GM10266 (cell line): ENCODE results near the gene SLC9B2.
A peak's percentile ranks its signal among the peaks of the same experiment; 100 is the strongest.

Experiments
- DNase-seq: peaks from one replicate; pipeline ENCODE4 v3.0.0; 2012; ENCODE audit errors: extremely low spot score
- TF ChIP-seq, protein P1 (sequence below): IDR thresholded peaks from 2 replicates; pipeline ENCODE4 v1.5.1; 2012; ENCODE audit warnings: mild to moderate bottlenecking, low read depth; ENCODE audit not compliant: control insufficient read depth, insufficient read depth; ENCODE audit errors: missing control alignments

SLC9B2 gene

DNA sequence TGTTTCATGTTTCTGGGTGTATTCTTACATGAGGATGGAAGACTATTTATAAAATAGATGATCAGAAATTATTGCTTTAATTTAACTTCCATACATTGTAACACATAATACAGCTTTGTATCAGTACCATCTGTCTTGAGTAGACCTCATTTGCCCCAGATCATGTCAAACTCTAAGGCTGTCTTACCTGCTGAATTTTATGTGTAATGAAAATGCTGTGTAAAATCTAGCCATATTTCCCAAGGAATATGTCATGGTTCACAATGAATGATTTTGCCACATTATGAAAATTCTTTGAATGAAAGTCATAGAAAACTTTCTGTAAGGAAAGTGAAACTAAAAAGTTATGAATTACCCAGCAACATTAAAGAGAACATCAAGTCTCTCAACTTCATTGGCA lies 15.7 kb upstream of the SLC9B2 start:
- TF ChIP-seq, protein P1, sequence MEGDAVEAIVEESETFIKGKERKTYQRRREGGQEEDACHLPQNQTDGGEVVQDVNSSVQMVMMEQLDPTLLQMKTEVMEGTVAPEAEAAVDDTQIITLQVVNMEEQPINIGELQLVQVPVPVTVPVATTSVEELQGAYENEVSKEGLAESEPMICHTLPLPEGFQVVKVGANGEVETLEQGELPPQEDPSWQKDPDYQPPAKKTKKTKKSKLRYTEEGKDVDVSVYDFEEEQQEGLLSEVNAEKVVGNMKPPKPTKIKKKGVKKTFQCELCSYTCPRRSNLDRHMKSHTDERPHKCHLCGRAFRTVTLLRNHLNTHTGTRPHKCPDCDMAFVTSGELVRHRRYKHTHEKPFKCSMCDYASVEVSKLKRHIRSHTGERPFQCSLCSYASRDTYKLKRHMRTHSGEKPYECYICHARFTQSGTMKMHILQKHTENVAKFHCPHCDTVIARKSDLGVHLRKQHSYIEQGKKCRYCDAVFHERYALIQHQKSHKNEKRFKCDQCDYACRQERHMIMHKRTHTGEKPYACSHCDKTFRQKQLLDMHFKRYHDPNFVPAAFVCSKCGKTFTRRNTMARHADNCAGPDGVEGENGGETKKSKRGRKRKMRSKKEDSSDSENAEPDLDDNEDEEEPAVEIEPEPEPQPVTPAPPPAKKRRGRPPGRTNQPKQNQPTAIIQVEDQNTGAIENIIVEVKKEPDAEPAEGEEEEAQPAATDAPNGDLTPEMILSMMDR, result no peak

DNA sequence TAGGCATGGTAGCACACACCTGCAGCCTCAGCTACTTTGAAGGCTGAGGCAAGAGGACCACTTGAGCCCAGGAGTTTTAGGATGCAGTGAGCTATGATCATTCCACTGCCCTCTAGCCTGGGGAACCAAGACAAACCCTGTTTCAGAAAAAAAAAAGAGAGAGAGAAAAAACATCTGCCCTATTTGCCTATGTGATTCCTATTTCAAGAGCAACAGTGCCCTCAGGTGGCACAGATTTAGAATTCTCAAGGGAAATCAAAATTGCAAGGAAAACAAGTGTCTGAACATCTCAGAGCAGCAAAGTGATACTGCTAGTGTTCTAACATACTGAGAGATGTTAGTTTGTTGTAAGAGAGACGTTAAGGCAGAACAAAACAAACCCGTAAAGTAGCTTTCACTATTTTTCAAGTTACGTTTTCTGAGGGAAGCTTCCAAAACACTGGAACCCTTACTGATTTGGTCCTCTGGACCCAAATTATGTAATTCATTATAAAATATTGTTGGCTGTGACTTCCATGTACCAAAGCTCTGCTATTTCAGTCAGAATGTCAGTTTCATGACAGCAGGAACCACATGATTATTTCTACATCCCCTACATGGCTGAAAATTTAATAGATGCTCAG lies 15.2 kb upstream of the SLC9B2 start:
- TF ChIP-seq, protein P1, result peak; percentile 67
- peak; percentile 31 for DNase-seq

More for the DNA sequence above, 15.7 kb upstream of the SLC9B2 start:
- DNase-seq, result no peak

DNA sequence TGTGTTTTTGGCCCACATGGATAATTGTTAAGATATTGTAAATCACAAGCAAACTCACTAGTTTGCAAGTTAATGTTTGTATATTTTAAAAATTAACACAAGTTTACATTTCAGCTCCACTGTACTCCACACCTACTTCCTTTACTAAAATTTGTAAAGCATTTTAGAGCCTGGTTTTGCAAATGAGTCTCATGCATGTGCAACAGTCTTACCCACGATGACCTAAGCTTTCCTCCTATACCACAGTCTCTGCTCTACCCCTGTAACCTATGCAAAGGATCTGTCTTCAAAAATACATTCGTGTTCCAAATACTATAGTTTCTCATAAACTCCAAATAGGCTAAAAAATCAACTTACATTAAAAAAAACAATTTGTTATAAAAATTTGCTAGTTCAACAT lies 12.9 kb upstream of the SLC9B2 start:
- DNase-seq, result no peak
- TF ChIP-seq, protein P1, result no peak

DNA sequence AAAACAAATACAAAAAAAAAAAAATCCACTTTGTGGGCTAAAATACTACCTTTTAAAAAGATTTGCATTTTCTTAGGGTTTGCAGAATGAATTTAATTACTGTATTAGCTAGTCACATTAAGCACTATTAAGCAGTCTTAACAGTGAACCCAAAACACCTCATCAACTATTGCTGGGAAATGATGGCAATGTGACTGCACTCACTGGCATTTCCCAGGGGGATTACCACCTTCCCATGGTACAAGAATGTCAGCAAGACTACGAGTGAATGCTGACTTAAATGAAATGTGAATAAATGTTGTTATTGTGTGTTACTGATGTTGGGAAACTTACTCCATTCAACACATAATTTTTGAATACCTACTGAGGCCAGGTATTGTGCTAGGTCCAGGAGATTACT lies 10.0 kb upstream of the SLC9B2 start:
- no peak for DNase-seq

DNA sequence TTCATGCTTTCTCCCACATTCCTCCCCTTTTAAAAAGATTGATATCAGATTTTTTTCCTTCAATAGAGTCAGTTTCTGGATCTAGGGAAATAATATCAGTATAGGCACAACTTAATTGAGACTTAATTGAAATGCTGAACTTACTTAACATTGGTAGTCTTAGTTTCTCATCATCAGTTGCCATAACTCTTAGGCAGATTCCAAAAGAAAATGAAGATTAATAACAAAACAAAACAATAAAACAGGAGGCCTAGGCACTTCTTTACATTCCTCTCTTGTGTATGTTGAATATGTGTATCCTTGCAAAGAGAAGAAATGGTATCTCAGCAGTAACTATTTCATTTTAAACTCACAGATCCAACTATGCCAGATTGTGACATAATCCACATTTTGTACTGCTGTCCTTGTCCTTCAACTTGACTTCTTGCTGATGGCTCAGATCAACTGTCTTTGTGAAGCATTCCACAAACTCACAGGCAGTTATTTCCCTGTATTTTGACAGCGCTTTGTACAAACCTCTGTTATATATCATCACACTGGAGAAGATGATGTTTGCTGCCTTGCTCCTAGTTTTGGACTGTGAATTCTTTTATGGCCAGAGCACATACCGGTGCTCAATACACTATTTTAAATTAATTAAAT lies 9.1 kb upstream of the SLC9B2 start:
- TF ChIP-seq, protein P1, result no peak
- DNase-seq, result no peak

More for the DNA sequence above, 10.0 kb upstream of the SLC9B2 start:
- TF ChIP-seq, protein P1, result no peak

DNA sequence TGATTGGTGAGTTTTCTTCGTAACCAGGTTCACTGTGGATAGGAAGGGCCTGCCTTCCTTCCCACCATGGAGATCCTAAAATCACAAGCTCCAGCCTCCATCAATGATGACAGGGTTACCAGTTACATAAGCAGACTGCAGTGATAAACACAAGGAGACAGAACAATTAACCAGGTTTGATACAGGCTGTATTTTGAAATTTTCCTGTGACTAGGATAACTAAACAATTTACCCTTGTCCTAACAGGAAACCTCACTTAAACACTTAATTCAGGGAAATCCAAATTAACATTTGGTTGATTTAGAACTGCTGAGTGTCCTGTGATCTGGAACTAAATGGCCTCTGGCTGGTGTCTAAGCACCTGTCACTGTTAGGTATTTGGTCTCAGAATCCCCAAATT lies 3.1 kb upstream of the SLC9B2 start:
- DNase-seq, result no peak
- TF ChIP-seq, protein P1, result no peak
